IMR-90 (cell line): ENCODE results near the gene BLTP1. TPM values are rescaled to one million over a fixed set of nuclear protein-coding genes. Genes with fewer than 3 reads are reported as not detected.

ENCODE experiments used
- ATAC-seq: fragments of 200-7000 bp; cut with Tn5 transposase; 2 replicates; pipeline ENCODE4 v1.9.1; 2020; ENCODE audit warnings: low read depth, mild to moderate bottlenecking, moderate library complexity
- BruUV-seq: library from RNA; stranded (reverse); fragments of 400-500 nt; replicated peaks from 2 replicates; lab custom pipeline; 2021; lab: Mats Ljungman, UMichigan
- CTCF ChIA-PET: fragments of 300-600 bp; formaldehyde crosslinking; extraction: SDS; loops from one replicate; lab custom pipeline; 2021; ENCODE audit warnings: antibody characterized with exemption; lab: Yijun Ruan, JAX
- POLR2A ChIA-PET: fragments of 300-600 bp; sonication (Branson Sonifier 250); formaldehyde crosslinking; loops from one replicate; lab custom pipeline; 2022; ENCODE audit warnings: antibody characterized with exemption; ENCODE audit not compliant: unreplicated experiment; lab: Charles Lee
- DNase-seq: peaks from one replicate; pipeline ENCODE4 v3.0.0; 2013
- H2AFZ ChIP-seq: replicated peaks from 2 replicates; pipeline ENCODE3; 2013; ENCODE audit warnings: low read length, mild to moderate bottlenecking; ENCODE audit not compliant: poor library complexity
- H2AK5ac ChIP-seq: 2 replicates; pipeline ENCODE4 v1.6.1; 2013; ENCODE audit warnings: low read depth, low read length, inconsistent platforms
- H2AK9ac ChIP-seq: replicated peaks from 2 replicates; pipeline ENCODE3; 2013; ENCODE audit warnings: mild to moderate bottlenecking, low read depth, low read length, moderate library complexity; ENCODE audit not compliant: poor library complexity
- H2BK120ac ChIP-seq: 2 replicates; pipeline ENCODE4 v1.6.1; 2013; ENCODE audit warnings: low read depth, low read length, inconsistent platforms
- H2BK15ac ChIP-seq: 3 replicates; pipeline ENCODE4 v1.6.1; 2013; ENCODE audit warnings: low read depth, low read length, inconsistent platforms
- H2BK20ac ChIP-seq: 2 replicates; pipeline ENCODE4 v1.6.1; 2013; ENCODE audit warnings: low read depth, mild to moderate bottlenecking, inconsistent platforms, low read length, moderate library complexity
- H2BK5ac ChIP-seq: 2 replicates; pipeline ENCODE4 v1.6.1; 2013; ENCODE audit warnings: mild to moderate bottlenecking, low read depth, low read length, inconsistent platforms; ENCODE audit not compliant: poor library complexity, severe bottlenecking
- H3K14ac ChIP-seq: replicated peaks from 2 replicates; pipeline ENCODE4 v1.6.1; 2013; ENCODE audit warnings: low read depth, low read length, inconsistent platforms
- H3K18ac ChIP-seq: 2 replicates; pipeline ENCODE4 v1.6.1; 2013; ENCODE audit warnings: low read depth, low read length, control low read depth
- H3K23ac ChIP-seq: 2 replicates; pipeline ENCODE4 v1.6.1; 2013; ENCODE audit warnings: low read depth, low read length, inconsistent platforms
- H3K27ac ChIP-seq: 2 replicates; pipeline ENCODE4 v1.5.1; 2013; ENCODE audit warnings: mild to moderate bottlenecking, control low read depth, low read length; ENCODE audit not compliant: insufficient read depth
- H3K27me3 ChIP-seq: 2 replicates; pipeline ENCODE4 v1.6.1; 2013; ENCODE audit warnings: low read length; ENCODE audit not compliant: control insufficient read depth, insufficient read depth
- H3K36me3 ChIP-seq: 2 replicates; pipeline ENCODE4 v1.6.1; 2013; ENCODE audit warnings: low read length, mixed read lengths; ENCODE audit not compliant: control insufficient read depth, insufficient read depth
- H3K4ac ChIP-seq: 2 replicates; pipeline ENCODE4 v1.6.1; 2013; ENCODE audit warnings: low read depth, low read length, inconsistent platforms
- H3K4me1 ChIP-seq: 2 replicates; pipeline ENCODE4 v1.6.1; 2013; ENCODE audit warnings: low read length, mixed read lengths; ENCODE audit not compliant: control insufficient read depth, insufficient read depth
- H3K4me2 ChIP-seq: 2 replicates; pipeline ENCODE4 v1.6.1; 2013; ENCODE audit warnings: low read depth, mild to moderate bottlenecking, control low read depth, low read length, moderate library complexity
- H3K4me3 ChIP-seq: 2 replicates; pipeline ENCODE4 v1.5.1; 2013; ENCODE audit warnings: low read depth, mild to moderate bottlenecking, control low read depth, low read length, moderate library complexity; ENCODE audit not compliant: insufficient read depth
- H3K56ac ChIP-seq: 2 replicates; pipeline ENCODE4 v1.6.1; 2013; ENCODE audit warnings: low read length, inconsistent platforms; ENCODE audit not compliant: insufficient read depth; ENCODE audit errors: extremely low read depth
- H3K79me1 ChIP-seq, 2 experiments: 2 replicates each; pipeline ENCODE4 v1.6.1; 2013; ENCODE audit warnings: low read length in 2 of 2, inconsistent platforms in 1 of 2, low read depth in 1 of 2
- H3K9ac ChIP-seq: 2 replicates; pipeline ENCODE4 v1.6.1; 2013; ENCODE audit warnings: low read depth, low read length, control low read depth
- H3K9me1 ChIP-seq: 2 replicates; pipeline ENCODE4 v1.6.1; 2013; ENCODE audit warnings: low read length, inconsistent platforms; ENCODE audit not compliant: insufficient read depth
- H3K9me3 ChIP-seq: 2 replicates; pipeline ENCODE4 v1.6.1; 2013; ENCODE audit warnings: low read length; ENCODE audit not compliant: control insufficient read depth, insufficient read depth
- H4K20me1 ChIP-seq: 2 replicates; pipeline ENCODE4 v1.6.1; 2013; ENCODE audit warnings: low read length, inconsistent platforms; ENCODE audit not compliant: insufficient read depth
- H4K5ac ChIP-seq: 2 replicates; pipeline ENCODE4 v1.6.1; 2013; ENCODE audit warnings: mild to moderate bottlenecking, low read depth, low read length, control low read depth
- H4K8ac ChIP-seq, 2 experiments: 2 replicates each; pipeline ENCODE4 v1.6.1; 2013; ENCODE audit warnings: low read depth in 2 of 2, low read length in 2 of 2, control low read depth in 1 of 2, inconsistent platforms in 1 of 2
- H4K91ac ChIP-seq: 2 replicates; pipeline ENCODE4 v1.6.1; 2013; ENCODE audit warnings: low read depth, low read length, inconsistent platforms; ENCODE audit not compliant: insufficient read depth
- CEBPB ChIP-seq: IDR thresholded peaks from 2 replicates; pipeline ENCODE4 v1.6.1; 2012; ENCODE audit warnings: low read depth, low read length, improper control_type of control experiment
- CTCF ChIP-seq: conservative IDR thresholded peaks from 2 replicates; pipeline ENCODE4 v1.5.1; 2012; ENCODE audit warnings: mild to moderate bottlenecking, low read depth, low read length, improper control_type of control experiment
- FOS ChIP-seq: fragments of 150-350 bp; IDR thresholded peaks from 2 replicates; pipeline ENCODE4 v1.6.1; 2016; ENCODE audit warnings: low read depth, low read length
- MAZ ChIP-seq: IDR thresholded peaks from 2 replicates; pipeline ENCODE4 v1.6.1; 2012; ENCODE audit warnings: low read depth, mild to moderate bottlenecking, low read length, improper control_type of control experiment, moderate library complexity, borderline replicate concordance
- MXI1 ChIP-seq: IDR thresholded peaks from 2 replicates; pipeline ENCODE4 v1.6.1; 2012; ENCODE audit warnings: low read depth, mild to moderate bottlenecking, low read length, moderate library complexity, borderline replicate concordance
- POLR2A ChIP-seq: IDR thresholded peaks from 2 replicates; pipeline ENCODE4 v1.6.1; 2012; ENCODE audit warnings: mild to moderate bottlenecking, low read depth, low read length
- RAD21 ChIP-seq: IDR thresholded peaks from 2 replicates; pipeline ENCODE4 v1.6.1; 2012; ENCODE audit warnings: low read length, improper control_type of control experiment
- USF2 ChIP-seq: fragments of 150-350 bp; IDR thresholded peaks from 2 replicates; pipeline ENCODE4 v1.6.1; 2017; ENCODE audit warnings: mild to moderate bottlenecking, antibody characterized with exemption, low read length, low read depth
- WGBS, 2 experiments: methylation state at CpG; one replicate each; pipeline versions ENCODE4 v1.1.5 to v1.1.7; 2013; ENCODE audit warnings: missing lambda C conversion rate in 2 of 2; ENCODE audit not compliant: insufficient read length in 1 of 2; ENCODE audit errors: extremely low coverage in 2 of 2; 5-methylcytosine and 5-hydroxymethylcytosine counted together
- dilution Hi-C: fragments of 300-500 bp; cut with HindIII; formaldehyde crosslinking; loops from one replicate; pipeline ENCODE4 v1.14.3; 2018; ENCODE audit warnings: low sequenced_read_pairs; ENCODE audit not compliant: unreplicated experiment
- in situ Hi-C: fragments of 300-500 bp; cut with MboI; formaldehyde crosslinking; loops from 3 replicates; pipeline ENCODE4 v1.14.3; 2019; ENCODE audit warnings: low sequenced_read_pairs, inconsistent platforms, mixed read lengths
- intact Hi-C: fragments of 100-400 bp; cut with micrococcal nuclease; formaldehyde crosslinking; loops from 2 replicates; pipeline ENCODE4 v1.10.0; 2022
- polyA plus RNA-seq, 3 experiments: library from polyadenylated mRNA; depleted of rRNA; stranded (reverse); fragments of >200 nt; gene quantifications; 2 replicates each; pipeline ENCODE4 v1.2.3, GENCODE V29; 2012; ENCODE audit warnings: low replicate concordance in 1 of 3
- total RNA-seq: library from RNA; depleted of rRNA; stranded (reverse); fragments of >200 nt; gene quantifications from 2 replicates; pipeline ENCODE4 v1.2.3, GENCODE V29; 2012

Gene BLTP1
- total and polyA plus RNA-seq, 2 of the 4 experiments (the other 2 are of a cell fraction): 18.9 to 92.7 TPM

- Histone ChIP-seq H4K8ac (no peak overlapping the region), H3K27ac (no peak overlapping the region), H3K56ac (no peak overlapping the region), H3K4me2 (no peak overlapping the region), H2BK20ac (no peak overlapping the region), H2AFZ (no peak overlapping the region), H4K20me1 (peaks cover 6% of the 10 kb centered on the region; the same call in 1 of the 2 replicates), H4K91ac (no peak overlapping the region), H2BK15ac (no peak overlapping the region), H3K9me1 (peaks cover 4% of the 10 kb centered on the region; the same call in 1 of the 2 replicates), H2BK120ac (no peak overlapping the region), H3K79me1 (peaks cover 0 to 22% of the 10 kb centered on the region in 2 experiments; a peak in 3 of 4 replicates), H3K14ac (no peak overlapping the region), H3K4me3 (no peak overlapping the region), H3K4me1 (peaks cover 4% of the 10 kb centered on the region; the same call in 1 of the 2 replicates), H2AK9ac (no peak overlapping the region), H3K27me3 (no peaks in the 10 kb centered on the region), H2BK5ac (no peak overlapping the region), H3K9ac (no peak overlapping the region), H3K36me3 (peaks cover 4% of the 10 kb centered on the region; the same call in 1 of the 2 replicates), H3K4ac (no peak overlapping the region), H3K9me3 (no peaks in the 10 kb centered on the region), H3K18ac (no peak overlapping the region), H4K5ac (no peak overlapping the region), H2AK5ac (no peak overlapping the region), H3K23ac (no peak overlapping the region)
- dilution Hi-C loops: no loop called here
- intact Hi-C loops: loop anchor here (5.0 kb wide), 1 partner anchor 220 kb away; the partner anchor contains the start of gene TRPC3
- WGBS, 2 experiments: no CpG with 5 or more reads among the region's 1 CpG
- in situ Hi-C loops: no loop called here
- ATAC-seq: no peak
- CTCF ChIA-PET: no interaction called here
- TF ChIP-seq RAD21: no peak
- no peak for TF ChIP-seq MXI1
- no peak for TF ChIP-seq FOS
- TF ChIP-seq POLR2A: no peak
- no peak for TF ChIP-seq CTCF
- TF ChIP-seq CEBPB: no peak
- no peak for TF ChIP-seq MAZ
- TF ChIP-seq USF2: no peak
- DNase-seq: no peak
- POLR2A ChIA-PET: no interaction called here
- BruUV-seq: no TSS peak
Measured at GRCh38 chr4:122172266-122172665, 20.1 kb downstream of the BLTP1 start.
